Stimulated activated CD4-positive, alpha-beta T cell treated with anti-CD3 and anti-CD28 coated beads, Interleukin-4, amount 100 ng/mL, for 48 hours (primary cell): ENCODE measurements around the gene OLFM3.

Source experiments
- DNase-seq, 2 donors: peaks; one replicate each; pipeline ENCODE4 v3.0.0-alpha.2; 2020; ENCODE audit warnings: low read depth in 2 of 2

Gene OLFM3

DNA sequence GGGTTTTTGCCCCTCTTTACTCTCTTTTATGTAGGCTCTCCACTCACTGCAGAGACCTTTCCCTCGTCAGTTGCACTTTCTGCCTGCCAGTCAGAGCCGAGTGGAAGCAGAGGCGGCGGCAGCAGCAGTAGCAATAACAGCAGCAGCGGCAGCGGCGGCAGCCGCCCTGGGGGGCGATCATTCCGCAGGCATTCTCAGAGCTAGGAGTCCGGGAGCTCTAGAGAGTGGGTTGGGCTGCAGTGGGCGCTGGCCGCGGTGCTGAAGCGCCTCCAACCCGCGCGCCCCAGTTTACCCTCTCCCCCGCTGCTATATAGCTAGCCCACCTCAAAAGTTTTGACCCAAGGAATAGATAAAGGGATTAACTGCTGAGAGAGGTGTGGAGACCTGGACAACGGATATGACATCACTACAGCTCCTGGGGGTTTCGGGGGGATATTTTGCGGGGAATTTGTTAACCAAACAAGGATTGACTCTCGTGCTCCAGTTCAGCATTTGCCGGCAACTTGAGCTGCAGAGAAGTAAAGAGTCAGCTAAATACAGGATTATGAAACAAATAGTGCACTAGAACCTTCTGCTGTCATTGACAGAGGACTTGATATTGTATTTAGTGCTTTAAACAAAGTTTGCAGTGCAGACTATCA lies at the start of gene OLFM3:
Gene OLFM3 (minus strand): TSS at position 102 of the 641 bp plus-strand sequence.
- peak in 1 of 2 donors; percentile 2 for DNase-seq

GRCh38 chr1:102045752-102046151 lies 49.0 kb upstream of the OLFM3 start:
- no peak for DNase-seq

DNA sequence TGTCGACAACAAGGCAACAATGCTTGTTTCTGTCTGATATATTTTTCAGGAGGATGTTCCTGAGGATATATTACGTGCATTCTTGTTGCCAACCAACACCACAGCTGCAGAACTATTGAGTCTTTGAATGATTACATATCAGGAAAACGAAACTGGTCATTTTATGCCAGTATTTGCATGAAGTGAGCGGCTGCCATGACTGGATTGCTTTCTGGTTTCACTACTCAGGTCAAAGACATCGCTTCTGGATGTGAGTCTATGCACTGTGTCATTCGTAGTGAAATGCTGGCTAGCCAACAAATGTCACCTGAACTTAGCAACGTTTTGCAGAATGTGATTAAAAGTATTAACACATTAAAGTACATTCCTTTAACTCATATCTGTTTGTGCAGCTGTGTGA lies 35.8 kb upstream of the OLFM3 start:
- DNase-seq: no peak

DNA sequence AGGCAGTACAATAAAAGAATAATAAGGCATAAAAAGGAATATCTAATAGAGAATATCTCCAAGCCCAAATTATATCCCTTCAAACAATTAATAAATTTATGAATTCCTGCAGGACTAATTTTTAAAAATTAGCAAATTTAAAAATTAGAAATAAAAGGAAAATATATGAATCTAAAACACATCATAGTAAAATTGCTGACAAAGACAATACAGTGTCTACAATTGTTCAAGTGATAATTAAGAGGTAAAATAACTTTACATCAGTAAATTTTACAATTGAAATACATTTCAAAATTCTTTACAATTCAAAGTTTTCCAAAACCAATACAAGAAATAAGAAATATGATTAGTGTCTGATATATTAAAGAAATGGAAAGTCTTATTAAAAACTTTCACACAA lies 22.8 kb upstream of the OLFM3 start:
- no peak for DNase-seq

DNA sequence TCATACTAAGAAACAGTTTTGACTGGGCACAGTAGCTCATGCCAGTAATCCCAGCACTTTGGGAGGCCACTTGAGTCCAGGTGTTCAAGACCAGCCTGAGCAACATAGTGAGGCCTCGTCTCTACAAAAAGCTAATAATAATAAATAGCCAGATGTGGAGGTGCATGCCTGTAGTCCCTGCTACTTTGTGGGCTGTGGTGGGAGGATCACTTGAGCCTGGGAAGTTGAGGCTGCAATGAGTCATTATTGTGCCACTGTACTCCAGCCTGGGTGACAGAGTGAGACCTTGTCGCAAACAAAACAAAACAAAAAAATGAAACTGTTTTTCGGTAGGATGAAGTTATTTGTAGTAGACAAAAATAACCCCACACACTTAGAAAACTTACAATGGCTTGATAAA lies 19.0 kb upstream of the OLFM3 start:
- no peak for DNase-seq

GRCh38 chr1:102002057-102002456 lies 5.3 kb upstream of the OLFM3 start:
- no peak for DNase-seq

- no peak for DNase-seq
These were observed 561 bp downstream of the OLFM3 start for GRCh38 chr1:101995984-101996745.

DNA sequence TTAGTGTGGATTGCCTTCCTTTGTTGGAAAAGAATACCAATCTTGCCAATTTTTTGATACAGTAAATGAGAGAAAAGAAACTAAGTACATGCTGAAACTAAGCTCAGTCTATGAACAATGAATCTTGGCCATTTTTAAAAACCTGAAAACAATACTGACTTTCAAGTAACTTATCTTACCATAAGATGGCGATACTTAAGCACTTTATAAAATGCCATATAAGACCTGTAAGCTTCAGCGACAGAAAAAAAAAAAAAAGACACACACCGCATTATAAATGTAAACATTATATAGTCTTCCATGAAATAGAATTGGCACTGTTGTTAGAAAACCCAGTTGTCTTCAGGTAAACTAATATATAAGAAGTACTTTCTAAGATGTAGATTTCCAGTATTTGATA lies 3.0 kb downstream of the OLFM3 start:
- DNase-seq: no peak

DNA sequence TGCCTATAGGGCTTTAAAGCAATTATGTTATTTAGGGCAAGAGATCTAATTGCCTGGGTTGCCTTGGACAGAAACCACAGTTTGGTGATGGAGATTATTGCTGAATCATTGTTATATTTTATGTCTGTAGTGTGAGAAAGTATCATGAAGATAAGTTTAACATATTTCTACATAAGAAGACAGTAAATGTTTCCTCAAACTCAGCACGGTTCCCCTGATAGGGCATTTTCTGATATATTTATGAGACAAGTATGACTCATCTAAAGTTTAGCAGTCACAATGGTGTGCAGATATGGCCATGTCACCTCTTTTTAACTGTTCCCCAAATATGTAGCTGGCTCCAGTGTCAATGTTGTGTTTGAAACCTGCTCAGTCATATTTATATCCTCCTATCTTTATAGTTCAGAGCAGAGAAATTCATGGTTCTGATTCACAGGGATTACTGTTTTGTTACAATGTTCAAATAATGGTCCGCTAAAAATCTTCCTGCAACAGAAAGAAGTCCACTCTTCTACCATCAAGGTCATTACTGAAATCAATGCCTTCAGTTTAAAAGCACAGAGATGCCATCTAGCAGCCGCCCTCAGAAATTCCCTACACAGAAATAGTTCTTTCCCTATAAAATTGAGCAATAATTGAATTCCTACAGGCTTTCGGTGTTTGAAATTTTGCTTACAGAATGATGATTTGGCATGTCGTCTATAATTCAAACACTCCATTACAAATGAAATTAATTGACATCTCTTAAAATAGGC lies 3.7 kb downstream of the OLFM3 start:
- DNase-seq: no peak

GRCh38 chr1:101980974-101981373 lies 15.8 kb downstream of the OLFM3 start:
- DNase-seq: no peak

GRCh38 chr1:101977266-101977665 lies 19.5 kb downstream of the OLFM3 start:
- no peak for DNase-seq

DNA sequence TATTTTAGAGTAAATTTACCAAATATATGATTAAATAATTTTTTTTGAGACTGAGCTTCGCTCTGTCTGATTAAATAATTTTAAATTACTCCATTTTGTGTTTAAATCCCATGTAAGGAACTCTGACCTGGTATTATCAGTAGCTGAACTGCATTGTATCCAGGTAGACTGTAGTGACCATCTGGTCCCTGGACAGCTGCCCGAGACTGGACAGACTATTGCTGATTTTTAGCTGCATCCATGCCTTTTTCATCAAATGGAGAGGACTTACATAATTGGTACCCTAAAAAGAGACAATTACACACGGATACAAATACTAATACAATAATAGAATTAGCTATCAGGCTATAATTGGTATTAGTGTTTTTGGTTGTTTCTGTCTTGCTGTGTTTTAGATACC lies 20.6 kb downstream of the OLFM3 start:
- DNase-seq: no peak

GRCh38 chr1:101975371-101975770 lies 21.4 kb downstream of the OLFM3 start:
- DNase-seq: no peak

- DNase-seq: no peak
These were observed 22.0 kb downstream of the OLFM3 start for GRCh38 chr1:101974599-101975274.

GRCh38 chr1:101971304-101971703 lies 25.4 kb downstream of the OLFM3 start:
- no peak for DNase-seq

DNA sequence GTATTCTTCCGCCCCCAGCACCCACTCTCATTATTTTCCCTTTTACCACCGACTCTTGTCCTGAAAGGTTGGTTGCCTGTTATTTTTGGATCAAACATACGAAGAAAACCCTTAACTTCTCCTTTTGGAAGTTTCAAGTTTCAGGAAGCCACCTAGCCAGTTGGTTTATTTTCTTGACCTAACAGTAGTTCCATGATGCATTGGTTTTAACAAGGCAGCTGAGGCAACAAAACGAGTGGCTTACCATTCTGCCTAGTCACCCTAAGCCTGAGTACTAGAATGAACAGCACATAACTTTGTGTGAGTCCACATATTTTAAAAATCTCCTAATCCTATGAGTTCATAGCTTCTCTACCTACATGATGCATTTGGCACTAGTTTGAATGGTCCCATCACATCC lies 28.9 kb downstream of the OLFM3 start:
- no peak for DNase-seq

DNA sequence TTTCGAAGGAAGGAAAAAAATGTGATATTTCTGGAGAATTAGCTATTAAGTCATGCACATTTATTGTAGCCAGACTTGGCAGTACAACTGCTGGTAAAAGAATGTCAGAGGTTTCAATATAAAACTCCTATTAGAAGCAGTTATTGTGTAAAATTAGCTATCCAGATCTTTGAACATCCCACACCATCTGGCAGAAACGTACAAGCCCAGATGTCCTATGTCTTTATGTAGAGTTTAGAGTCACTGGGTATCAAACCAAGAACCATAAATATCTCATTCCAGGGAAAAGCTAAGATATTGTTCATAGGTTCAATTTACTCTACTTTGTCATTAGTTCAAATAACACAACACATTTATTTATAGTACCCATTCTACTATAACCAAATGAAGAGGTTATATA lies 31.4 kb downstream of the OLFM3 start:
- no peak for DNase-seq

DNA sequence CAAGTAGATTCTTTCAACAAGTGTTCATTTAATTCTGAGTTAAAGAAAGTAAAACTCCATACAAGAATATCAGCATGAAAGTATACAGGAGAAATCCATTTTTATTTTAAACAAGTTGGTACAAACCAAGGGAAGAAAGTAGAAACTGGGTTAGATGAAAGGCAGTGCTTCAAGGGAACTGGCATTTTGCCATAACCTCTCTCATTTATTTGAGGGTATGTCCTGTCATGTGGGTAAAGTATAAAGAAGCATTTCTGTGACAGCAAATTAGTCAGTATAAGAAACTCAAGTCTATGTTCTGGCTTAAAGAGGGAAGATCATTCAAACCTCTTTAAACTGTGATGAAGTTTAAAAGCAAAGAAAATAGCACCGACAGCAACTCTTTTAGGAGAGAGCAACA lies 32.0 kb downstream of the OLFM3 start:
- no peak for DNase-seq

GRCh38 chr1:101960142-101960541 lies 36.6 kb downstream of the OLFM3 start:
- DNase-seq: no peak

DNA sequence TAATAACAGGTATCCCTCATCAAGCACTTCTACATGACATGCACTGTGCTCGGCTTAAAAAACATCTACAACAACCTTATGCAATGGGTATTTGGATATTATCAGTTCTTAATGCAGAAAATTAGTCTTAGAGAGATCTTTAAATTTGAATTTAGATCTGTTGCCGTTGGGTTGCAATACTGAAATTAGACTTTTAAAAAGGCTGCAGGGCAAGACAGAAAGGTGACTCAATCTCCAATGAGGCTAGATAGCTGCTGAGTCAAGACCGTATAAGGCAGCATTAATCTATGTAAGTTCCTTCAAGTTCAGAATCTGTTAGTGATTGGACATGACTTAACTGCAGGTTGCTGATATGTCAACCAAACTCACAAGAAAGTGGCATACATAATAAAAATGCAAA lies 37.3 kb downstream of the OLFM3 start:
- no peak for DNase-seq

- DNase-seq: no peak
These were observed 39.0 kb downstream of the OLFM3 start for GRCh38 chr1:101957771-101958170.

DNA sequence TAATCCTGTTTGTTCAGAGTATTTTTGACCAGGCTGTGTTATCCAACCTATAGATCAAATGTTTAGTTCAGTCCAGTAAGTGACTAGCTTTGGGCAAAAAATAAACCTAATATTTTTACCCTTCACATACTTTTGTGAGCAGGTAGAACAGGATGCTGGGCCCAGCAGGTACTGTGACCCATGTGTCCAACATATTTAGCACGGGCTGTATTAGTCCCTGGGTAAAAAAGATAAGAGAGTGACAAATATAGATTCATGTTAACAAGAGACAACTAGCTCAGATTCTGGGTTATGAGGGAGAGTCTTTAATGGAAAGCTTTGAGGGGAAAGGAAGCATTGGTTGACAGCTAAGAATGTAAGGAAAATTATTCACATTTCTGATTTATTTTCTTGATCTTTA lies 43.1 kb downstream of the OLFM3 start:
- no peak for DNase-seq
